ENCODE measurements around the gene PLA2G2F. TPM values are rescaled to one million over a fixed set of nuclear protein-coding genes. Genes with fewer than 3 reads are reported as not detected.
"Not testable (repeated sequence)": the region's sequence is repeated elsewhere in the genome, so short reads cannot be mapped to it uniquely, and the experiment has no call there.

Gene PLA2G2F
- total and polyA plus RNA-seq, 2 experiments from 2014 or later: not detected

GRCh38 chr1:20126806-20127440 is 12.2 kb upstream of the PLA2G2F start:
- no peak overlapping the region for H3K4me2 ChIP-seq
- H4K20me1 ChIP-seq (ENCODE audit: insufficient read depth, poor library complexity, severe bottlenecking): no peaks in the 10 kb centered on the region
- no peak for DNase-seq (ENCODE audit: low spot score)
- no peaks in the 10 kb centered on the region for H3K9me3 ChIP-seq (ENCODE audit: low read depth)
- no peaks in the 10 kb centered on the region for H3K9me2 ChIP-seq (replicated peaks; ENCODE audit: insufficient read depth)
- WGBS (ENCODE audit: low lambda C conversion rate, missing lambda C conversion rate): 97% methylated on average over 7 of the region's 10 CpGs
- H3K36me3 ChIP-seq (replicated peaks; ENCODE audit: insufficient read depth, low read depth): no peaks in the 10 kb centered on the region
- no peaks in the 10 kb centered on the region for H3K27me3 ChIP-seq
- no peak overlapping the region for H3K4me3 ChIP-seq
- no peak overlapping the region for H2AFZ ChIP-seq
- H3K27ac ChIP-seq: no peak overlapping the region
- TF ChIP-seq EZH2phosphoT487 (IDR thresholded peaks at IDR 0.05; ENCODE audit: low read depth, severe bottlenecking, unreplicated experiment): no peak
- TF ChIP-seq EZH2 (IDR thresholded peaks at IDR 0.05; ENCODE audit: borderline replicate concordance): no peak
- no peaks in the 10 kb centered on the region for H3K79me2 ChIP-seq
- no peaks in the 10 kb centered on the region for H3K4me1 ChIP-seq (ENCODE audit: insufficient read depth)

GRCh38 chr1:20130518-20130917 is 8.6 kb upstream of the PLA2G2F start:
- H3K27ac ChIP-seq; H3K4me2 ChIP-seq; H4K20me1 ChIP-seq (ENCODE audit: insufficient read depth, poor library complexity, severe bottlenecking); H3K4me1 ChIP-seq (ENCODE audit: insufficient read depth); H3K4me3 ChIP-seq; H3K9me3 ChIP-seq (ENCODE audit: low read depth); H3K27me3 ChIP-seq; H3K79me2 ChIP-seq; H3K9me2 ChIP-seq (replicated peaks; ENCODE audit: insufficient read depth); H3K36me3 ChIP-seq (replicated peaks; ENCODE audit: insufficient read depth, low read depth); H2AFZ ChIP-seq; DNase-seq (ENCODE audit: low spot score): not testable (repeated sequence)
- 96% methylated on average over 3 of the region's 3 CpGs for WGBS (ENCODE audit: low lambda C conversion rate, missing lambda C conversion rate)

- TF ChIP-seq EZH2phosphoT487 (IDR thresholded peaks at IDR 0.05; ENCODE audit: low read depth, severe bottlenecking, unreplicated experiment): no peak
- TF ChIP-seq CTCF (IDR thresholded peaks at IDR 0.05; ENCODE audit: poor library complexity): no peak
- no peak for TF ChIP-seq EZH2 (IDR thresholded peaks at IDR 0.05; ENCODE audit: borderline replicate concordance)
- no peaks in the 10 kb centered on the region for H4K20me1 ChIP-seq (ENCODE audit: insufficient read depth, poor library complexity, severe bottlenecking)
- H3K27me3 ChIP-seq: no peaks in the 10 kb centered on the region
- no peak overlapping the region for H2AFZ ChIP-seq
- no peak overlapping the region for H3K27ac ChIP-seq
- H3K36me3 ChIP-seq (replicated peaks; ENCODE audit: insufficient read depth, low read depth): no peaks in the 10 kb centered on the region
- no peaks in the 10 kb centered on the region for H3K9me3 ChIP-seq (ENCODE audit: low read depth)
- H3K4me1 ChIP-seq (ENCODE audit: insufficient read depth): no peaks in the 10 kb centered on the region
- DNase-seq (ENCODE audit: low spot score): no peak
- no peak overlapping the region for H3K4me2 ChIP-seq
- WGBS (ENCODE audit: low lambda C conversion rate, missing lambda C conversion rate): 91% methylated on average over 3 of the region's 3 CpGs
- H3K9me2 ChIP-seq (replicated peaks; ENCODE audit: insufficient read depth): no peaks in the 10 kb centered on the region
- H3K79me2 ChIP-seq: no peaks in the 10 kb centered on the region
- no peak overlapping the region for H3K4me3 ChIP-seq
Measured at GRCh38 chr1:20134995-20135394, 4.1 kb upstream of the PLA2G2F start.

- no peak for TF ChIP-seq EZH2 (IDR thresholded peaks at IDR 0.05; ENCODE audit: borderline replicate concordance)
- TF ChIP-seq EZH2phosphoT487 (IDR thresholded peaks at IDR 0.05; ENCODE audit: low read depth, severe bottlenecking, unreplicated experiment): no peak
- no peak for TF ChIP-seq CTCF (IDR thresholded peaks at IDR 0.05; ENCODE audit: poor library complexity)
- H3K4me1 ChIP-seq (ENCODE audit: insufficient read depth): no peaks in the 10 kb centered on the region
- 96% methylated on average over 3 of the region's 3 CpGs for WGBS (ENCODE audit: low lambda C conversion rate, missing lambda C conversion rate)
- no peaks in the 10 kb centered on the region for H3K36me3 ChIP-seq (replicated peaks; ENCODE audit: insufficient read depth, low read depth)
- H3K79me2 ChIP-seq: no peaks in the 10 kb centered on the region
- DNase-seq (ENCODE audit: low spot score): no peak
- H2AFZ ChIP-seq: no peak overlapping the region
- H3K4me3 ChIP-seq: no peak overlapping the region
- no peak overlapping the region for H3K27ac ChIP-seq
- H3K27me3 ChIP-seq: no peaks in the 10 kb centered on the region
- H3K4me2 ChIP-seq: no peak overlapping the region
- no peaks in the 10 kb centered on the region for H4K20me1 ChIP-seq (ENCODE audit: insufficient read depth, poor library complexity, severe bottlenecking)
- H3K9me2 ChIP-seq (replicated peaks; ENCODE audit: insufficient read depth): no peaks in the 10 kb centered on the region
- H3K9me3 ChIP-seq (ENCODE audit: low read depth): no peaks in the 10 kb centered on the region
Measured at GRCh38 chr1:20136249-20136648, 2.9 kb upstream of the PLA2G2F start.

Data from hepatocyte (in vitro differentiated cells).